Measurements from ENCODE around the gene RNF113A. TPM values are rescaled to one million over a fixed set of nuclear protein-coding genes. Genes with fewer than 3 reads are reported as not detected.
"Not testable (repeated sequence)": the region's sequence is repeated elsewhere in the genome, so short reads cannot be mapped to it uniquely, and the experiment has no call there.

Gene RNF113A
- 13.2 TPM for total RNA-seq

GRCh38 chrX:119871599-119872395 is at the start of gene RNF113A, which contains the start of gene NDUFA1:
TSS of gene RNF113A (minus strand) at chrX:119871733. CDS start at chrX:119871613, 120 bp downstream.
TSS of gene NDUFA1 (plus strand) at chrX:119871832. CDS start at chrX:119871912, 80 bp downstream.
- DNase-seq: peak; percentile 91

DNA sequence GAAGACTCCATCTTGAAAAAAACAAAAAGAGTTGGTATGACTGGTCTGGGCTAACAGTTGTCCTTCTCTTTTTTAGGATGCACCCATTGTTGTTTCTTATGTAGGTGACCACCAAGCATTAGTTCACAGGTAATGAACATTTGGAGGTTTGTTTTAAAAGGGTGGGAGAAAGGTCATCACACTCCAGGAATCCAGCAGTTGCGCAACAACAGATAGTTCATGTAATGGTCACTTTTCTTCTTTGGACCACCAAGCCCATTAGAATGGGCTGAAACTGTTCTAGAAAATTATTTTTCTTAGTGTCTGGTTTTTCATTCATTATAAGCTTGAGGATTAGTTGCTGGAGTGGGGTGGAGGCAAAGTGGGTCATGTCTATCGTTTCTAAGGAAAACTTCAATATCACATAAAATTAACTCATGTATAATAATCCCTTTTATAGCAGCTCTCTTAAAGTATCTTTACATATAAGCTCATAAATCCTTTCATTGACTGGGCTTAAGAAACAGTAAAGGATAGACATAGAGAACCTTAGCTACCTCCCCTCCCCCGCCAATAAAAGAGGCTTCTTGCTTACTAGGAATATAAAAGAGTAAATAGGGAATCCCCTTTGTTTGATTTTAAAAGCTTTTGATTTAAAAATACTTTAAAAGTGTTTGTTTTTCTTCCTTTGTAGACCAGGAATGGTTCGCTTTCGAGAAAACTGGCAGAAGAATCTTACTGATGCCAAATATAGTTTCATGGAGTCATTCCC is 48.5 kb upstream of the RNF113A start:
- DNase-seq: no peak

GRCh38 chrX:119917877-119918276 is 46.3 kb upstream of the RNF113A start:
- DNase-seq: no peak

GRCh38 chrX:119916310-119916709 is 44.8 kb upstream of the RNF113A start:
- DNase-seq: no peak

GRCh38 chrX:119900976-119901375 is 29.4 kb upstream of the RNF113A start:
- DNase-seq: no peak

GRCh38 chrX:119899125-119899524 is 27.6 kb upstream of the RNF113A start:
- no peak for DNase-seq

- DNase-seq: peak; percentile 5
These were observed 24.4 kb upstream of the RNF113A start, which contains the start of gene AKAP14 for GRCh38 chrX:119895843-119896326. TSS of gene AKAP14 (plus strand) at chrX:119895893. CDS start at chrX:119903224, 7,331 bp downstream.

DNA sequence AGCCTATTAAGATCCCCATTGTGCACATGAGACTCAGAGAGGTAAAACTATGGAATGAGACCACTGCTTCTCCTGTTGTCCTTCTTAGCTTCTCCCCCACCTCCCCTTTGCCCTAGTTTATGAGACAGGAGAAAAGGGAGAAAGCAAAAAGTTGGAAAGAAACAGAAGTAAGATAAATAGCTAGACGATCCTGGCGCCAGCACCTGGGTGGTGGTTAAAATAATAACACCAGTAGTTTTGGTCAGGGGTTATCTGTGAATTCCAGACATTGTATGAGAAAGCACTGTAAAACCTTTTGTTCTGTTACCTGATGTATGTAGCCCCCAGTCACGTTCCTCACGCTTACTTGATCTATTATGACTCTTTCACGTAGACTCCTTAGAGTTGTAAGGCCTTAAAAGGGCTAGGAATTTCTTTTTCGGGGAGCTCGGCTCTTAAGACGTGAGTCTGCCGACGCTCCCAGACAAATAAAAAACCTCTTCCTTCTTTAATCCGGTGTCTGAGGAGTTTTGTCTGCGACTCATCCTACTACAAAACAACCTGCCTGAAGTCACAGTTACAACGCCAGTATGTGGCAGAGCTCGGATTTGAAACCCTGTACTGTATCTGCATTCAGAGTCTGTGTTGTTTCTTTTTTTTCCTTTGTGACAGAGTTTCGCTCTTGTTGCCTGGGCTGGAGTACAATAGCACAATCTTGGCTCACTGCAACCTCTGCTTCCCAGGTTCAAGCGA is 20.6 kb upstream of the RNF113A start:
- not testable (repeated sequence) for DNase-seq

DNA sequence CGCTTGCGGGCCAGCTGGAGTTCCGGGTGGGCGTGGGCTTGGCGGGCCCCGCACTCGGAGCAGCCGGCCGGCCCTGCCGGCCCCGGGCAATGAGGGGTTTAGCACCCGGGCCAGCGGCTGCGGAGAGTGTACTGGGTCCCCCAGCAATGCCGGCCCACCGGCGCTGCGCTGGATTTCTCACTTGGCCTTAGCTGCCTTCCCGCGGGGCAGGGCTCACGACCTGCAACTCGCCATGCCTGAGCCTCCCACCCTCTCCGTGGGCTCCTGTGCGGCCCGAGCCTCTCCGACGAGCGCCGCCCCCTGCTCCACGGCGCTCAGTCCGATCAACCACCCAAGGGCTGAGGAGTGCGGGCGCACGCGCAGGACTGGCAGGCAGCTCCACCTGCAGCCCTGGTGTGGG is 19.1 kb upstream of the RNF113A start:
- not testable (repeated sequence) for DNase-seq

DNA sequence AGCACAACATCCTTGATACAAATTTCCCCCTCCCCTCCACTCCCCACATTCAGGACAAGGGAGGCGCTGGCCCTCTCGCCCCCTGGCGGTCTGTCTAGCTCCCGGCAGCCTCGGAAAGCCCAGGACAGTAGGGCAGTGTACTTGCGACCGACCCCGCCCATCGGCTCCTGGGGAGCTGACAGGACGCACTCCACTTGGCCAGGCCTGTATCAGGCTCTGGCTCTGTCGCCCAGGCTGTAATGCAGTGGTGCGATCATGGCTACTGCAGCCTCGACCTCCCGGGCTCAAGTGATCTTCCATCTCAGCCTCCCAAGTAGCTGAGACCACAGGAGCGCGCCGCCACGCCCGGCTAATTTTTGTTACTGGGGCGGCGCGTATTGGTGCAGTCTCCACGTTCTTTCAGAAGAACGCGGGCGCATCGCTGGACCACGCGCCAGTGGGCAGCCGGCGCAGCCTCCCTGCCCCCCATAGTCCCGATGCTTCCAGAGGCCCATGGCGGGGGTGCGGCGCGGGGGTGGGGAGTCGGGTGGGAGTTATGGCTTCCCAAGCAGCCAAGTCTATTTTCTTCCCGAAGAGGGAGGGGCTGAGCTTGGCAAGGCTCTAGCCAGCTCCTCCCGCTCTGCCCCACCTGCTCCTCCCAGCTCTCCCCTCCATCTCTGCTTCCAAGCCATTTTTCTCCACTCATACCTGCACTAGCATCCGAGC is 16.3 kb upstream of the RNF113A start:
- DNase-seq: peak; percentile 54

GRCh38 chrX:119885554-119886428 is 14.3 kb upstream of the RNF113A start:
- no peak for DNase-seq

DNA sequence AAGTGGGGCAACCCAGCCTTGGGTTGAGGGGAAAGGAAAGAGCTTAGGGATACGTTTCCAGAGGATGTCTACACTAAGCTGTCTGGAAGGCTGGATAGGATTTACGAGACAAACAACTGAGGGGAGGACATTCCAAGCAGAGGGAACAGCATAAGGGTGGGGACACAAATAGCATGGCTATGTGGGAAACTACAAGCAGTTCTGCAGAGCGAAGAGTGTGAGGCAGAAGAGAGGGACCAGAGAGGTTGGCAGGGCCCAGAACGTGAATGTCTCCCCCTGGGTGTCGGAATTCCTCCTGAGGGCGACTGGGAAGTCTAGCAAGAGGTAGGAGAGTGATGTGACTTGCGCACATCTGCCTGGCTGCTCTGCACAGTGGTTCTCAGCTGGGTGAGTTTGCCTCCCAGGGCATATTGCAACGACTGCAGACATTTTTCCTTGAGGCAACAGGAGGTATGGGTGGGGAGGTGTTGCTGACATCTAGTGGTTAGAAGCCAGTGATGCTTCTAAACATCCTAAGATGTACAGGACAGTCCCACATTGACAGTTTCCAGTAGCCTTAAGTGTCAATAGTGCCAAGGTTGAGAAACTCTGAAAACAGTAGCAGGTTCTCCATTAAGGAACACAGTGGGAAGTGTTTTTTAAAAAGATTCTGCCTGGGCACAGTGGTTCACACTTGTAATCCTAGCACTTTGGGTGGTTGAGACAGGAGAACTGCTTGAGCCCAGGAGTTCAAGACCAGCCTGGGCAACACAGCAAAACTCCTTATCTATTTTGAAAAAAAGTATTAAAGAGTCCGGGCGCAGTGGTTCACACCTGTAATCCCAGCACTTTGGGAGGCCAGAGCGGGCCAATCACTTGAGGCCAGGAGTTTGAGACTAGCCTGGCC is 9.3 kb upstream of the RNF113A start:
- peak; percentile 41 for DNase-seq

DNA sequence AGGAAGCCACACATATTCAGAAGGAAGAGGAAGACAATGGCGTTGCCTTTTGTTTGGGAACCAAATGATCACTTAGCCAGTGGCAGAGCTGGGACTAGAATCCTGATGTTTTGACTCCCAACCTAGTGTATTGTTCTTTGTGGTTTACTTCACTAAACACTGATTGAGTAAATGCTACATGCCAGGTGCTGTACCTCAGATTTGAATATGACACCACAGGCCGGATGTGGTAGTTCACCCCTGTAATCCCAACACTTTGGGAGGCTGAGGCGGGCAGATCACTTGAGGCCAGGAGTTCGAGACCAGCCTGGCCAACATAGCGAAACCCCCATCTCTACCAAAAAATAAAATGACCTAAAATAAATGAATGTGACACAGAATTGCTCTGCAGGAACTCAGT is 8.5 kb upstream of the RNF113A start:
- DNase-seq: no peak

DNA sequence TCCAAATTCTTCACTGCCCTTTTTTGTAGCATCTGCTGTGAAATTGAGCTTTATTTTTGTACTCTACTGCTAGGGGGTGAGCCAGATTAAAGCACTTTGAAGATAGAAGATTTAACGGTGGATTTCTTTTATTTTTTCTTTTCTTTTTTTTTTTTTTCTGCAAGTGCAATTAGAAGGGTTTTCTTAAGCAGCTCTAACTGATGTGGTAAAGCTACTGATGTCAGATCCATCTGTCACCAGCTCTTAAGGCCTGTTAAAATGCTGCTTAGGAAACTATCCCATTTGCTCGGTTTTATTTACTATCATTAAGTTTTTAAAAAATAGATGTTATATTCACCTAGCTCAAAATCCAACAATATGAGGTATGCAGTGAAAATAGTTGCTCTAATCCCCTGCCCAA is 7.2 kb upstream of the RNF113A start:
- no peak for DNase-seq

DNA sequence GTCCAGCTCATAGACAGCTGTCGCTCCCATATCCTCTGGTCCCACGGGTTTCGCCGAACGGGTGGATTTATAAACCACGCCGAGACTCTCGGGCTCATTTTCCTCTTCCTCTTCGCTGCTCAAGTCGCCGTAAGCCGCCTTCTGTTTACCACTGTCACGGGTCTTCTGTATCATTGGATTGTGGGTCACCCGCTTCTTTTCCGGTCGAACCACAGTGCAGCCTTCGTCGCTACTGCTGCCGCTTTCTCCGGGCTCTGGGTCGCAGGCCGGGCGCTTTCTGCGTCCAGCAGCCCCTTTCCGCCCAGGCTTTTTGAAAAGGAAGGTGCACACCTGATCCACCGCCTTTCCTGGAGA is 311 bp downstream of the RNF113A start:
- DNase-seq: peak; percentile 24

DNA sequence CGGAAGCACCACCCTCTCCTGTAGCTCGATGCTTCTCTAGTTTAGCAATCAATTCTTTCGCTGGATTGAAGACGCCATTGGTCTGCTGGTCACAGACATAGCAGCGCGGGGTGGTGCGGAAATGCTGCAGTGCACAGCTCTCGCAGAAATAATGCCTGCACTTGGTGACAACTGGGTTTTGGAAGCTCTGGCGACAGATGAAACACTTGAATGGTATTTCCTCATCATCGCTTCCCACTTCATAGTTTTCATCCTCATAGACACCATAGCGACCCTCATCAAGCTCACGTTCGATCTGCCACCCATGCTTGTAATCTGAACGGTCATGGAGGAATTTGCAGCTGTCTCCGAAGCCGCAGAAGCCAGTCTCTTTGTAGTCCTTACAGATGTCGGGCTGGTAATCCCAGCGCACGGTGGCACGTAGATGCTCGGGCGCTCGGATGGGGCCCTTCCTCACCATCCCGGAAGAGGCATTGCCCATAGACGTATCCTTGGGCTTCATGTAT is 854 bp downstream of the RNF113A start:
- DNase-seq: peak; percentile 50

DNA sequence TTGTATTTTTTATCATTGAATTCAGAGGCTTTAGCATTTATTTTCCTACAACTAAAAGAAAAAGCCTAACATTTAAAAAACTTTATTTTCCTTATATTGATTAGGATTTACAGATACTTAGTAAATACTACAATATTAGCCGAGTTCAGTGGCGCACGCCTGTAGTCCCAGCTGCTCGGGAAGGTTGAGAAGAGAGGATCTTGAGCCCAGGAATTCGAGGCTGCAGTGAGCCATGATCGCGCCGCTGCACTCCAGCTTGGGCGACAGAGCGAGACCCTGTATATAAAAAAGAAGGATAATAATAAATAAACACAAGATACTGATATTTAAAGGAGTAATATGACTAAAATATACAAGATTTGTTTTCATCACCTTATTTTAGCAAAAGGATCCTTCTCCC is 18.1 kb downstream of the RNF113A start:
- DNase-seq: no peak

GRCh38 chrX:119852382-119853353 is 18.9 kb downstream of the RNF113A start, which contains the start of gene UPF3B:
TSS of gene UPF3B (minus strand) at chrX:119852963. CDS start at chrX:119852928, 35 bp downstream.
- DNase-seq: peak; percentile 97

All from tongue (tissue), 2 donors.